Measurements from ENCODE around the gene FGF1.
"Not testable (repeated sequence)": the region's sequence is repeated elsewhere in the genome, so short reads cannot be mapped to it uniquely, and the experiment has no call there.

The FGF1 gene

DNA sequence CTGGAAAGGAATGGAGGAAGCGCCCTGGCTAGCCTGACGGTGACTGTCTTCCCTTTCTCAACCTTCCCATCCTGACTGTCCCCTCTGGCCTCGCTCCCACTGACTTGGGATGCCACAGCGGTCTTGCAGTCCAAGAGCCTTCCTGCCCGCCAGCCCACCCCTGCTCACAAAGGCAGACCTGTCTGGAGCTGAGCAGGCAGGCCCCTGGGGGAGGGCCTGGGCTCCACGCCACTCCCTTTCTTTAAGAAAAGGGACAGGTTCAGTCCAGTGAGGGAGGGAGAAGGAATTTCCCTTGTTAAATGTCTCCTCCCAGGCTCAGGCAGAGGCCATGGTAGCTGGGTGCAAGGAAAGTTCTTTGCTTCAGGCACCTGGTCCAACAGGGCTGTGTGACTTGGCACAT, 18.1 kb downstream of the FGF1 start:
- DNase-seq = no peak

DNA sequence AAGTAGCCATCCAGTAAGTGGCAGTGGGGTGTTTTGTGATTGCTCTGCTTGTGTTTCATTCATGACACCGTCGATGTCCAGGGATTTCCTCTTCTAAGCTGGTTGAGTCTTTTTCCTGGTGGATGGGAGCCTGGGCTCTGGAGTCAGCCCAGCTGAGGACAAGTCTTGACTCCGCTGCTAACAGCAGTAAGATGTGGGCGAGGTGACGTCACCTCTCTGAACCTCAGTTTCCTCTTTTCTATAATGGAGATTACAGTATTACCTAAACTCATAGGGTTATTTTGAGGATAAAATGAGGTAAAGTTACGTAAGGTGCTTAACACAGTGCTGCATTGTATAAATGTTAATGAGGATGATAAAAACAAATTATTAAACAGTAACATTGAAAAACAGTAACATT, 21.3 kb downstream of the FGF1 start:
- no peak for DNase-seq

DNA sequence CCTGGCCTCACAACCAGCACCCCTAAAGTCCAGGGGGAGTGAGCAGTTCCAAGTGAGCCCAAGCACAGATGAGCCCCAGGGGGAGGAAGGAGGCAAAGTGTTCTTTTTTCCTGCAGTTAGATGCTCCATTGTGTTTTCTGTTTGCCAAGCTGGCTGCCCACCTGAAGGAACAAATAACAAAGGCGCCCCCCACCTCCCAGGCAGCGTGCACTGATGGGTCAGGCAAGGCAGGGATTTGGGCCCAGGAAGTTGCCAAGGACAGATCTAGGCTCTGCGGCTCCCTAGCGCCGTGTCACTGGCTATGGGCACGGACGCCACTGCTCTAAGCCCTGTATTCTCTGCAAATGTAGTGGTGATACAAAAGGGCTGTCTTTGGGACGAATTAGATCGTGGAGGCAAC, 21.8 kb downstream of the FGF1 start:
- DNase-seq = no peak

DNA sequence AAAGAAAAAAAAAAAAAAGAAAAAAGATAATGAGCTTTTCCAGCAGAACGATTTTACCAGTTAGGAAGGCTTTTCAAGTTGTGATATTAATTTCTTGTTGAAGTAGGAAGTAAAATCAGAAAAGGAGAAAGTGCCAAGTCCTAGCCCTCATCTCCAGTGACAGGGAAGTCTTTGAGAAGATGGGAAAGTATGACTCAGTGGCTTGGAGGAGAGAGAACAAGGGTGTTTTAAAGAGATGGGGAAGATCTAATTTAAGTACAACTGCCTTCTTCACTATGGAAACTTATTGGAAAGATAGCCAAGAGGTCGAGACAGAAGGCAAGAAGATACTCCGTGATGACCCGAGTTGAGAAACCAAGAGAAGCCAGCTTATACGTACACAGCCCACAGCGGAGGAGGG, 22.6 kb downstream of the FGF1 start:
- DNase-seq = no peak

DNA sequence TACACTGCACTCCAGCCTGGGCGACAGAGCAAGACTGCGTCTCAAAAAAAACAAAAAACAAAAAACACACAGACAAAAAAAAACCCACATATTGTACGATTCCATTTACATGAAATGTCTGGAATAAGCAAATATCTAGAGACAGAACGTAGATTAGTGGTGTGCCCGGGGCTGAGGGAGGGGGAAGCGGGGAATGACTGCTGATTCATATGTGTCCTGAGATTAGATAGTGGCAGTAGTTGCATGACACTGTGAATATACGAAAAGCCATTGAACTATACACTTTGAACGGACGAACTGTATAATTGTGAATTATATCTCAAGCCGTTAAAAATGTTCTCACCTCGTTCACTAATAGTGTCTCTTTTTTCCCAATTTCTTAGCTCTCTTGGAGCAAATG, 23.9 kb downstream of the FGF1 start:
- no peak for DNase-seq

DNA sequence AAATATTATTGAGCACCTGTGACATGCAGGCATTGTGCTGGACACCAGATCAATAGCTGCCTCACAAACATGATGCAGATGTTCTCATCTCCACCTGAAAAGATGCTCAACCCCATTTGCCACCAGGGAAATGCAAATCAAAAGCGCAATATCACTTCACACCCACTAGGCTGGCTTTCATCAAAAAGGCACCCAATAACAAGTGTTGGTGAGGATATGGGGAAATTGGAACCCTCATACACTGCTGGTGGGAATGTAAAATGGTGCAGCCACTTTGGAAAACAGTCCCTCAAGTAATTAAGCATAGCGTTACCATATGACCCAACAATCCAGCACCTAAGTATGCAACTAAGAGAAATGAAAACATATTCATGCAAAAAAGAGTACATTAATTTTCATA, 24.7 kb downstream of the FGF1 start:
- DNase-seq = no peak

DNA sequence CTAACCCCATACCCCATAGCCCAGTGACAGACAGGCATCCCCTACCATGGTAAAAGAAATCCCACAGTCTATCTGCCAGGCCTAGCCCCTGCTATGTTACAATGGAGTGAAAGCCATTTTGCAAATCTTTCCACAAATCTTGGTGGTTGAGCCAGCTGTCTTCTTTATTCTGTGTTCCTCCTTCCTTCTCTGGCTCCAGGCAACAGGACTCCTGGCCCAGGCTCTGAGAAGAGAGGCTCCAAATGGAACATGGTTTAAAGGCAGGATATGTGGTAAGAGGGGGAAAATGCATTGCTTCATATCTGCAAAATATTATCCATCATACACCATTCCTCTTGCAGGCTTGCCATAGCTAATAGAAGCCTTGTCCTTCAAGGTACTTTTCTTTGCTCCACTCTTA, 25.2 kb downstream of the FGF1 start:
- DNase-seq = no peak

DNA sequence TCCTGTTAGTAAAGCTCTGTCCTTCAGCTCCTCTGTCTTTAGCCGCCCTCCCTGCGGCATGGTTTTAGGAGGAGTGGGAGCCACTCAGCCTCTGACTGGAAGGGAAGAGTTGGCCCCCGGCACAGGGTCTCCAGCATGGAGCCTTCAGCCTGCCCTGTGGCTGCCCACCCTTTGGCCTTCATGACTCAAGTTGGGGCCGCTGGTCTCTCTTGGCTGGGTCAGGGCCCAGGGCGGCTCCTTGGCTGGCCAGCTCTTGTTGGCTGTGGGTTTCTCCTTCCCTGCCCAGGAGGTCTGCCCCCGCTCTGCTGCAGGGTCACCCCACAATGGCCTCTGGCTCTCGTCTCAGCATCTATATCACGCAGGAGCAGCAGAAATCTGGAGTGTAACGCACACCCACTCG, 25.7 kb downstream of the FGF1 start:
- DNase-seq = no peak

DNA sequence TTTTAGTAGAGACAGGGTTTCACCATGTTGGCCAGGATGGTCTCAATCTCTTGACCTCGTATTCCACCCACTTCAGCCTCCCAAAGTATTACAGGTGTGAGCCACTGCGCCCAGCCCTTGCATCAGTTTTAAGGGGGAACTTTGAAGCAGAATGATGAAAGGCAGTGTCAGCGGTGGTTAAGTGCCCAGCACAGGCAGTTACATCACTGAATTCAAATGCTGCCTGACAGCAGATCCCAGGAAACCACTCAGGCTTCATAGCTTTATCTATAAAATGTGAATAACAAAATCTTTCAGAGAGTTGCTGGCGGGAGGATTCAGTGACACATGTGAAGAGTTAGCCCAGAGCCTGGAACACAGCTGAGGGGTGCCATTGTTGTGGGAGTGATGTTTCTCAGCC, 26.5 kb downstream of the FGF1 start:
- no peak for DNase-seq

DNA sequence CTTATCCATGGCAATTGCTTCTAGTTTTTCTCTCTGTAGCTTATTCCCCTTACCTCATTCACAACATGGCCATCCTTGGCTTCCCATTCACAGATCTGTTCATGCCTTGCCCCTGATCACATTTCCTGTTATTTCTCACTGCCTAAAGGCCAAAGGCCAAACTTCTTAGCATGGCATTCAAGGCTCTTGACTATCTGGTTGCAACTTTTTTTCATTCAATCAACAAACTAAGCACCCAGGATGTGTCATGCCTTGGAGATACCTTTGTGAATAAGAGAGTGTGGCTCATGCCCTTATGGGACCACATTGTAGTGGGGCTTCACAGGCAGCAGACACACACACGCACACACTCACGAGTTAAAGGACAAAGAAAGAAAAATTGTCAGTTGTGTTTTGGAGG, 27.6 kb downstream of the FGF1 start:
- no peak for DNase-seq

DNA sequence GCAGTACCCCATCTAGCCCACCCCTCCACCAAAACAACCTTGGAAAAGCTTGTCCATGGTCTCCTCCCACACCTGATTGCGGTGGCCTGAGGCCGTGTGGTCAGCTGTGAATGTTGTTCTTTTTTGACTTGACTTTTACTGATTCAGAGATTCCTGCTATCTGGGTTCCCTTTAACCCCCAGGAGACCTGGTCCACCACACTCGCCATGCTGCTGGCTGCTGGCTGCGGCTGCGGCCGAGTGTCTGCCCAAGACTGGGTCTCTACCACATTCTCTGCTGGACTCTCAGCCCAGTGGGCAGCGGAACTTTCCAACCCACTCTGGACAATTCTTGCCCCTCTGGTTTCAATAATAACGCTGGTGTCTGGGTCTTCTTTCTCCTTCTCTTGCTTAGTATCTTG, 28.4 kb downstream of the FGF1 start:
- no peak for DNase-seq

DNA sequence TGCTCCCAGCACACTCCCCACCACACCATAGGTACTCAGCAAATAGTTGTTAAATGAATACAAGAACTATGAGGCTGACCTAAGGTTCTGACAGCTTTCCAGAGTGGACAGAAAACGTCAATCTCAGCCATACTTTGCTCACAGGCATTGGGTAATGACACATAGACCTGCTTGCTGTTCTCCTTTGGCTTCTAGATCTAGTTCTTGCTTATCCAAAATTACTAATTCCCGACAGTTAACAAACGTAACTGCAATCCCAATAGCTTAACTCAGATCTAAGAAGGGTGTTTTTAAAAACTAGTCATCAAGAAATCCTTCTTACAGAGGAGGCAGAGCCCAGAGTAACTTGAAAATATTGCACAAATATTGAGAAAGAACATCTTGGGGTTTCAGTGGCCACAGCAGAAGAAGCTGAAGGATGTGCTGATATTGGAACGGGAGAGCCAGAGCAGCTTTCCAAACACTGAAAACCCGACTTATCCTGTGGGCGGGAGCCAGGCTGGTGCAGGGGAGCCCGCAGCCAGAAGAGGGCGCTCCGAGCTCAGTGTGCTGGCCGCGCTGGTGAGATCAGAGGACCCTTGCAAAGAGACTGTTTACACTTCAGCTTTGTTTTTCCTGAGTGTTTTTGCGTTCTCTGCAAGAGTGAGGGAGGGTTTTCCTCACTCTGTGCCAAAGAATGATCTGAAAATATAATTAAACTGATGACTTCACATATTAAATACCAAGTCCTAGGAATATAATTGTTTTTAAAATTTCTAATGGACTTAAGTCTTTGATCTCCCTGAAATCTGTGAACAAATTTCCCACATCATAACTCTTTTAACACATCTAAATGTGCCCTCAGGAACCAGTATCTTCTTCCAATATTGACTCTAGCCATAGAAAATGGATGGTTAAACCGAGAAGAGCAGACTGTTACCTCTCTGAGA, 30.3 kb downstream of the FGF1 start:
- DNase-seq = peak; percentile 83

DNA sequence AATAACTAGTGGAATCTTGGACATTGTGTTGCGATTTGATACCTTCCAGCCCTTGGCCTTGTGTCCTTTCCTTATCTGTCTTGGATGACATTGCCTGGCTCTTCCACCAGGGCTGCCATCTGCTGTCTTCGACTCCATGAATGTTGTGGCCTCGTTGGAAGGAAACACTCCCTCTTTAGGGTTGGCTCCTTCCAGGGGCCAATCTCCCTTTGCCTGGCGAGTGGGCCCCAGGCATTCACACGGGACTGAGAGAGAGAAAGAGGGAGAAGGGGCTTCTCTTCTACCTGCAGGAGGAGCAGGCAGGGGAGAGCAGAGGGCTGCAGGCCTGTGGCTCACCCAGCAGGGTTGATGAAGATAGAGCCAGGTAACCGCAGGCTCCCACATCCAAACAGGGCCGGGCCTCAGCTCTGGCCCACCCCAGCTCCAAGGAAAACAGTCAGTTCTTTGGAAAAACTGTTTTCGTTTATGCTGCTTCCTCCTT, 31.3 kb downstream of the FGF1 start:
- DNase-seq = no peak

DNA sequence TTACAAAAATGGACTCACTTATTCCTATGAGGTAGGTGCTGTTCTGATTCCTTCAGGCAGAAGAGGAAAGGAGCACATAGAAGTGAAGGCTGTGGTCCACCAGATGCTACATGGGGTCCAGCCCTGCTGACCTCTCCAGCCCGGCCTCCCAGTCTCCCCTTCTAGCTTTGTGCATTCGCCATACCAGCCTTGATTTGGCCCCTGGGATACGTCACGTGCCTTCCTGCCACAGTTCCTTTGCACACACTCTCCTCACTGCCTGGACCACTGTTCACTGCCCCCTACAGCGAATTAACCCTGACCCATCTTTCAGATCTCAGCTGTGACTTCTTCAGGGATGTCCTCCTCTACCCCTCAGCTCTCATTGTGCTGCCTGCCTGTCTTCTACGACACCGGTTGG, 32.6 kb downstream of the FGF1 start:
- DNase-seq = no peak

DNA sequence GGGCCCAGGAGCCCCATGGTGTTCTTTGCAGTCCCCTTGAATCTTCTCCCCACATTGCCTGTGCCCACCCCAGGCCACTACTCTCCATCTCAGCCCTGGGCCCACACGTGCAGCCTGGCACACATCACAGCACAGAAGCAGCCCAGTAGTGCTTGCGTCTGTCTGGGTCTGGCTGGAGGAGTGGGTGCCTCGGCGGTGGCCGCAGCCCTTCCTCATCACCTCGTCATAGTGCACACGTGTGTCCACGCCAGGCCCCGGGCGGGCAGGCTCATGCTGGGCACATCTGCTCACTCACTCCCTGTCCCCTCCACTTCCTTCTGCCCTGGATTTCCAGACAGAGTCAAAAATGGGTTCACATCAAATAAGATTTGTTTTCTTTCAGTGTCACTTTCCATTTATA, 33.3 kb downstream of the FGF1 start:
- DNase-seq = no peak

DNA sequence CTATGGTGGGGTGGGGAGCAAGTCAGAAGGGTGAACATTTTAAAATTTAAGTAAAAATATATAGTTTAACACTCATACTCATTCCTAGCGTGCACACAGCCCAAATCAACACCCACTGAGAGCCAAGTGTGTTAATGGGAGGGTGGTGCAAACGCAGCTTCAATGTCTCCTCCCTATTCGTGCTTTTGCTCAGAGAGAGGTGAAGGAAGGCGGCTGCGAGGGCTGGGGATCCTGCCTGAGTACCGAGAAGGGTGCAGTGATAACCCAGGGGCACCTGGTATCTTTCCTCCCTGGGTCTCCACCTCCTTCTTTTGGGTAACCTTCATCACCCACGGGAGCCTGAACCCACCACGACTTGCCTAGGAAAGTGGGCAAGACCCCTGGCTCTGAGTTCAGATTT, 35.0 kb downstream of the FGF1 start:
- DNase-seq = no peak

DNA sequence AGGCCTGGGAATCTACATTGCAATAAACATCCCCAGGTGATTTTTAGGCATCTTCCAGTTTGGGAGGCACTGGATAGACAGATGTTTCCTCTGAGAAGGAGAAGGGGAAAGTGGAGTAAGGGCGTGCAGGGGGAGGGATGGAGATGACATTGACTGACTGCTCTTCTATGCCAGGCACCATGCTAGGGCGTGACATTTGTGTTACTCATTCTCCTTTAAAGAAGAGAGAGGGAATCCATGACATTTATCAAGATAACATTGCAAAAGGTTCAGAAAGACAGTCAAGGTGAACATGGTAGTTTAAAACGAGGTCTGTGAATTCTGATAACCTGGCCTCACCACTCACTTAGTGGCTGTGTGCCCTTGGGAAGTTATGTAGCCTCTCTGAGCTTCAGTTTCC, 35.8 kb downstream of the FGF1 start:
- no peak for DNase-seq

DNA sequence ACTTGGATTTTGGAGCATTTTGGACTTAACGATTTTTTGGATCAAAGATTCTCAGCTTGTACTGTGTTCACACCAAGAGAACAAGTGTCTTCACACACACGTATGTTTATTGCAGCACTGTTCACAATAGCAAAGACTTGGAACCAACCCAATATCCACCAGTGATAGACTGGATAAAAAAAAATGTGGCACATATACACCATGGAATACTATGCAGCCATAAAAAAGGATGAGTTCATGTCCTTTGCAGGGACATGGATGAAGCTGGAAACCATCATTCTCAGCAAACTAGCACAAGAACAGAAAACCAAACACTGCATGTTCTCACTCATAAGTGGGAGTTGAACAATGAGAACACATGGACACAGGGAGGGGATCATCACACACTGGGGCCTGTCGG, 37.8 kb downstream of the FGF1 start:
- not testable (repeated sequence) for DNase-seq

DNA sequence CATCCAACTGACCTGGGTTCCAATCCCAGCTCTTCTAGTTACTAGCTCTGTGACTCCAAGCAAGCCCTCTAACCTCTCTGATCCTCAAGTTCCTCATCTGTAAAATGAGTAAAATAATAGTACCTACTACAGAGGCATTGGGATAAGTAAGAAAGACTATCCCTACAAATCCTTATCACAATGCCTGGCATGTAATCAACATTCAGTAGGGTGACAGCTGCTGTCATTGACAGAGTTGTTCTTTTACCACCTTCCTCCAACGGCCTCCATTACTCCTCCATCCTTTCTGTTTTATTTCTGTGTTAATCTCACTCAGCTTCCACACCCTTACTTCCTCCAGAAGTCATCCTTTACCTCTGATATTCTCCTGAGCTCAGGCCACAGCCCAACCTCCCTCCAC, 40.4 kb downstream of the FGF1 start:
- DNase-seq = no peak

DNA sequence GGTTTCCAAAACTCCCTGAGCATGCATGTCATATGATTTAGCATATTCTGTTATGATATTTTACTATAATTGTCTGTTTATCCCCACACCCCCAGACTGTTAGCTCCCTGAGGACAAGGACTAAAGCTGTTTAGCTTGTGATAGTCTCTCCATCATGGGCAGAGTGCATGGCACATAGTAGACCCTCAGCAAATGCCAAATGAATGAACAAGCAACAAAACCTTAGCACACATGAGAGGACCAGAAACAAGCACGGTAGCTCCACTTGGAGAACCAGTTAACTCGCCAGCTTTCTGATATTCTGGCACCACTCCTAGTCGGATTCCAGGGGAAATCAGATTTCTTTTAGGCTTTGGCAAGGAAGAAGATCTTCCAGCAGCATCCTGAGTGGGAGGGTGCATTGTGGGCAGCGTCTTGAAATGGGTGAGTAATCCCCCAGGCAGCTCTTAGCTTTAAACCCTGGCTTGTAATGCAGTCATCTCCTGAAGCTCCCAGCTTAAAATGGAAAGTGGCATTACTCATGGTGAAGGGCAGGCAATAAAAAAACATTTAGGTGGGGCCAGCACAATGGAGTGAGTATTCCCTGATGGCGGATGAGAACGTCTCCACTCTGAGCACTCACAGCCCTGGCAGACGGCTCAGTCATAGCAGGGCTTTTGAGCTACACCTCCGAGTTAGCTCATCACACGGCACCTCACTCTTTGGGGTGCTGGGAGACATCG, 41.1 kb downstream of the FGF1 start:
- peak; percentile 46 for DNase-seq

DNA sequence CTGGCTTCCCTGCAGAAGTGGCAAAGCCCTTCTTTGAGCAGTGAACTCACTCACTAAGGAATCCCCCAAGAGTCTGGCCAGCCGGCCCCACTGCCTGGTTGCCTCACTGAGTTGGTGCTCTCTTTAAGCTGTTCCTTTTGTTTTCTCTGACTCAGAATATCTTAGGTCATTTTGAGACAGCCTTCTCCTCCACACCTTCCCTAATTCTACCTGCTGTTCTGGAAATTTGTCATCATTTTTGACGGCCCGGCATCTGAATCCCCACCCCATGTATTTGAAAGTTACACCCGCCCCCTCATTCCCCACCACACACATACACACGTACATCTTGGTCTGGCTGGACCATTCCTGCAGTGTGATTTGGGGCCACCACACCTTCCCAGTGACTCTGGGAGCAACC, 41.8 kb downstream of the FGF1 start:
- DNase-seq = no peak

DNA sequence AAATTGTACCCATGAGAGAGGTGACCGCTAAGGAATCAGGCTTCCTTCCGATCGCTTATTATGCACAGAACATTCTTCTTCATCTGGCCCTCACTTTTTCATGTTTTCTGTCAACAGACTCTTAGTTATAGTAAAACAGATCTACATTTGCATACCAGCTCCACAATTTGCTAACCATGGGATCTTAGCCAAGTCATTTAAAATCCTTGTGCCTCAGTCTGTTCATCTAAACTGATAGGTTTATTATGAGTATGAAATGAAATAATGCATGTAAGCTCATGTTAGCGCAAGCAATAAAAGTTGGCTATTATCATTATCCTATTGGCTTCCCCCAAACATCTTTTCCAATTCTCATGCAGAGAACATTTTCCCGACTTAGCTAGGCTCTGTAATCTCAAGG, 42.3 kb downstream of the FGF1 start:
- no peak for DNase-seq

DNA sequence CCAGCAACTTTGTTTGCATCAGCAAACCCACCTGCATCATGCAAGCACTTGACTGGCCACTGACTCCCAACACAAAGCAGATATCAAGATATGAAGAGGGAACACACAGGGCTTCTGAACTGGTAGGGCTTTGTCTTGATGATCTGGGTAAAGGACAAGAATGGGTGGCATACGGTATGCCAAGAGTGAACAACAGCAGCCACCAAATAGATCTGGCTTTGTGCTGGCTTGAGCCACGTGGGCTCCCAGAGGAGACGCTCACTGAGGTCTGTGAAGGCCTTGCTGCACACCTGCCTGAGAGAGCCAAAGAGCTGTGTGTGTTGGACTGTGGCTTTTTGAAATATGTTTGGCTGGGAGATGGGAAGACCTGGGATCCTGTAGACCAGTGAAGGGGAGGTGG, 43.5 kb downstream of the FGF1 start:
- DNase-seq = no peak

DNA sequence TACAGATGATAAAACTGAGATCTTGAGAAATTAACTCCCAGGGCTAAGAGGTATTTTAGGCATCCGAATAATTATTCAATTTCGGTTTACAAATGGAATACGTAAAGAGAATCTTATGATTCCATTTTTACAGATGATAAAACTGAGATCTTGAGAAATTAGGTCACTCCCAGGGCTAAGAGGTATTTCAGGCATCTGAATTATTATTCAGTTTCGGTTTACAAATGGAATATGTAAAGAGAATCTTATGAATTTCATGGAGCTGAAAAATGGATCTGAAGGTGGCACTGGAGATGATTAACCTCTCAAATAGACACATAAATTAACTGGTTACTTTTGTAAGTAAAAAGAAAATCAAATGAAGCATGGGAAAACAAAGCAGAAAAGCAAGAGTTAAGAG, 44.2 kb downstream of the FGF1 start:
- DNase-seq = no peak

Measured in NCI-H69 (cell line).